CD14-positive monocyte (primary cell): ENCODE results near the gene OR5B12. TPM values are rescaled to one million over a fixed set of nuclear protein-coding genes. Genes with fewer than 3 reads are reported as not detected.

Source experiments
- DNase-seq, 3 donors: peaks; one replicate each; pipeline ENCODE4 v3.0.0-alpha.2; 2011 to 2022
- H2AFZ ChIP-seq: 2 replicates; pipeline ENCODE4 v1.6.0; 2012; ENCODE audit warnings: mild to moderate bottlenecking, low read depth, low read length, inconsistent platforms; ENCODE audit not compliant: insufficient read depth, poor library complexity, severe bottlenecking
- H3K27ac ChIP-seq, 2 donors: 1 replicate in 1 of 2; 2 replicates in 1 of 2; pipeline ENCODE4 v1.5.1; 2012 to 2013; ENCODE audit warnings: low read length in 2 of 2, control low read depth in 1 of 2, inconsistent platforms in 1 of 2, low read depth in 1 of 2, mild to moderate bottlenecking in 1 of 2
- H3K27me3 ChIP-seq, 2 donors: one replicate each; pipeline versions ENCODE4 v1.6.0 to v1.6.1; 2011 to 2013; ENCODE audit warnings: low read length in 2 of 2; ENCODE audit not compliant: control insufficient read depth in 2 of 2, insufficient read depth in 2 of 2
- H3K36me3 ChIP-seq, 2 donors: replicated peaks in 1 of 2; 1 replicate in 1 of 2; 2 replicates in 1 of 2; pipeline versions ENCODE4 v1.5.1 to v1.6.1; 2012 to 2013; ENCODE audit warnings: low read length in 2 of 2, control low read depth in 1 of 2, inconsistent platforms in 1 of 2, mild to moderate bottlenecking in 1 of 2; ENCODE audit not compliant: insufficient read depth in 2 of 2, control insufficient read depth in 1 of 2
- H3K4me1 ChIP-seq, 2 donors: 1 replicate in 1 of 2; 2 replicates in 1 of 2; pipeline versions ENCODE4 v1.5.1 to v1.6.1; 2012 to 2013; ENCODE audit warnings: low read length in 2 of 2, control low read depth in 1 of 2, inconsistent platforms in 1 of 2, mild to moderate bottlenecking in 1 of 2, moderate library complexity in 1 of 2; ENCODE audit not compliant: insufficient read depth in 2 of 2, control insufficient read depth in 1 of 2
- H3K4me2 ChIP-seq: replicated peaks from 2 replicates; pipeline ENCODE3; 2012; ENCODE audit warnings: low read length, moderate library complexity, mild to moderate bottlenecking; ENCODE audit not compliant: poor library complexity, severe bottlenecking; ENCODE audit errors: extremely low read depth
- H3K4me3 ChIP-seq, 3 experiments: fragments of 200-600 bp in 1 of 3; sonication (generic) in 1 of 3; replicated peaks in 1 of 3; 1 replicate in 2 of 3; 2 replicates in 1 of 3; pipeline ENCODE4 v1.5.1; 2011 to 2013; ENCODE audit warnings: low read length in 3 of 3, mild to moderate bottlenecking in 3 of 3, control low read depth in 2 of 3, low read depth in 2 of 3, inconsistent platforms in 1 of 3, moderate library complexity in 1 of 3
- H3K79me2 ChIP-seq: 2 replicates; pipeline ENCODE4 v1.6.0; 2012; ENCODE audit warnings: mild to moderate bottlenecking, control low read depth, inconsistent platforms, low read length, moderate library complexity; ENCODE audit not compliant: insufficient read depth
- H3K9ac ChIP-seq: 2 replicates; pipeline ENCODE4 v1.6.0; 2017; ENCODE audit warnings: low read length, mild to moderate bottlenecking; ENCODE audit not compliant: insufficient read depth, poor library complexity, severe bottlenecking
- H3K9me3 ChIP-seq, 2 donors: replicated peaks in 1 of 2; 1 replicate in 1 of 2; 2 replicates in 1 of 2; pipeline versions ENCODE4 v1.5.1 to v1.6.1; 2012 to 2013; ENCODE audit warnings: low read length in 2 of 2, control low read depth in 1 of 2; ENCODE audit not compliant: control insufficient read depth in 1 of 2, insufficient read depth in 1 of 2
- H4K20me1 ChIP-seq: 2 replicates; pipeline ENCODE4 v1.6.0; 2012; ENCODE audit warnings: mild to moderate bottlenecking, low read length, control low read depth, moderate library complexity; ENCODE audit not compliant: insufficient read depth
- H3K27ac Mint-ChIP-seq, 7 donors: one replicate each; pipeline ENCODE4 v1.8.0; 2020; ENCODE audit warnings: mild to moderate bottlenecking in 7 of 7, mixed read lengths in 7 of 7, moderate library complexity in 6 of 7, inconsistent platforms in 2 of 7
- H3K27me3 Mint-ChIP-seq, 3 donors: one replicate each; pipeline ENCODE4 v1.8.0; 2021 to 2022; ENCODE audit warnings: low read depth in 3 of 3, mild to moderate bottlenecking in 3 of 3, mixed read lengths in 3 of 3, moderate library complexity in 3 of 3, inconsistent platforms in 1 of 3
- H3K36me3 Mint-ChIP-seq, 2 donors: one replicate each; pipeline ENCODE4 v1.8.0; 2020; ENCODE audit warnings: mixed read lengths in 2 of 2, inconsistent platforms in 1 of 2, mild to moderate bottlenecking in 1 of 2
- H3K4me1 Mint-ChIP-seq: one replicate; pipeline ENCODE4 v1.8.0; 2020; ENCODE audit warnings: mild to moderate bottlenecking, mixed read lengths
- H3K4me3 Mint-ChIP-seq, 2 donors: one replicate each; pipeline ENCODE4 v1.8.0; 2020; ENCODE audit warnings: mild to moderate bottlenecking in 2 of 2, mixed read lengths in 2 of 2, moderate library complexity in 1 of 2
- H3K9me3 Mint-ChIP-seq, 7 donors: one replicate each; pipeline ENCODE4 v1.8.0; 2020 to 2022; ENCODE audit warnings: mixed read lengths in 7 of 7, mild to moderate bottlenecking in 6 of 7, moderate library complexity in 6 of 7, inconsistent platforms in 2 of 7
- CTCF ChIP-seq: fragments of 200-600 bp; IDR thresholded peaks from one replicate; pipeline ENCODE4 v1.8.0; 2022; ENCODE audit warnings: antibody characterized with exemption, mild to moderate bottlenecking
- WGBS: methylation state at CpG from one replicate; pipeline ENCODE4 v1.1.5; 2013; ENCODE audit warnings: missing lambda C conversion rate; ENCODE audit not compliant: insufficient coverage; 5-methylcytosine and 5-hydroxymethylcytosine counted together
- intact Hi-C, 2 donors: fragments of 100-400 bp; cut with micrococcal nuclease; formaldehyde crosslinking; loops; one replicate each; pipeline versions ENCODE4 v1.15.0 to v1.15.1; 2023
- polyA plus RNA-seq, 3 donors: library from polyadenylated mRNA; depleted of rRNA in 1 of 3; unstranded in 2 of 3; stranded (reverse) in 1 of 3; fragments of 300-500 nt in 2 of 3; fragments of >200 nt in 1 of 3; fragmentation: Illumina TruSeq in 2 of 3; gene quantifications; 1 replicate in 2 of 3; 2 replicates in 1 of 3; pipeline ENCODE4 v1.2.3, GENCODE V29; 2012 to 2021

The OR5B12 gene
- polyA plus RNA-seq, 3 donors, result not detected

- Histone ChIP-seq H3K36me3 (no peaks in the 10 kb centered on the region), H4K20me1 (no peaks in the 10 kb centered on the region), H3K9ac (no peak overlapping the region), H3K4me1 (no peaks in the 10 kb centered on the region), H3K4me3 (no peak overlapping the region), H2AFZ (no peak overlapping the region), H3K4me2 (no peak overlapping the region), H3K9me3 (no peaks in the 10 kb centered on the region), H3K27ac (no peak overlapping the region), H3K79me2 (no peaks in the 10 kb centered on the region), H3K27me3 (no peaks in the 10 kb centered on the region)
- Mint-ChIP-seq H3K27ac (no peak overlapping the region), H3K9me3 (peaks cover 0 to 5% (median 0%) of the 10 kb centered on the region in 7 donors), H3K4me3 (no peak overlapping the region), H3K36me3 (no peaks in the 10 kb centered on the region), H3K4me1 (no peaks in the 10 kb centered on the region), H3K27me3 (no peaks in the 10 kb centered on the region)
- no peak for DNase-seq
- intact Hi-C loops, result no loop called here
- no peak for TF ChIP-seq CTCF
These were observed 45.1 kb upstream of the OR5B12 start for GRCh38 chr11:58487170-58487569.

- no peaks in the 10 kb centered on the region for H3K27me3 Mint-ChIP-seq
- Histone ChIP-seq H3K4me1 (no peaks in the 10 kb centered on the region), H3K9ac (no peak overlapping the region), H4K20me1 (no peaks in the 10 kb centered on the region), H3K79me2 (no peaks in the 10 kb centered on the region), H2AFZ (no peak overlapping the region), H3K27me3 (no peaks in the 10 kb centered on the region), H3K9me3 (no peaks in the 10 kb centered on the region), H3K4me2 (no peak overlapping the region), H3K4me3 (no peak overlapping the region), H3K36me3 (no peaks in the 10 kb centered on the region), H3K27ac (no peak overlapping the region)
- peaks cover 0 to 5% (median 0%) of the 10 kb centered on the region in 7 donors for H3K9me3 Mint-ChIP-seq
- H3K27ac Mint-ChIP-seq, result no peak overlapping the region
- H3K36me3 Mint-ChIP-seq, result no peaks in the 10 kb centered on the region
- intact Hi-C loops, result no loop called here
- no peaks in the 10 kb centered on the region for H3K4me1 Mint-ChIP-seq
- DNase-seq, result no peak
- WGBS, result 100% methylated on average over 1 of the region's 1 CpG
- no peak for TF ChIP-seq CTCF
- H3K4me3 Mint-ChIP-seq, result no peak overlapping the region
These were observed 43.9 kb upstream of the OR5B12 start for GRCh38 chr11:58485961-58486360.
